Retinal pigment epithelial cell (primary cell): ENCODE measurements around the gene HM13.

Experiments used
- DNase-seq: peaks from one replicate; pipeline ENCODE4 v3.0.0-alpha.2; 2010; ENCODE audit warnings: low read depth
- H3K4me3 ChIP-seq: 2 replicates; pipeline ENCODE4 v1.5.1; 2011; ENCODE audit warnings: mild to moderate bottlenecking, low read length, control low read depth, moderate library complexity
- TF ChIP-seq, protein P1 (sequence below): conservative IDR thresholded peaks from 2 replicates; pipeline ENCODE4 v1.5.1; 2011; ENCODE audit warnings: low read depth, low read length, control low read depth, inconsistent platforms

HM13 gene

DNA sequence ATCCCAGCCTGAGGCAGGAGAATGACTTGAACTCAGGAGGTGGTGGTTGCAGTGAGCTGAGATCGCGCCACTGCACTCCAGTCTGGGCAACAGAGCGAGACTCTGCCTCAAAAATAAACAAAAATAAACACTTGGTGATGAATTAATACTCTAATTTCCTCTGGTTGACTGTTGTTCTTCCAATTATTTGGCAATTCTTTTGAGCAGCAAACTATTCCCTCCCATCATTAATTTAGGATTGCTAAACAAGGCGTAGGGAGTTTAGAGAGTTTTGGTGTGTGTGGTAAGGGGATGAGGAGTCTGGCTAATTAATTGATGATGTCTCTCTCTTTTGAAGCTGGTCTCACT, 88.2 kb downstream of the HM13 start:
- DNase-seq, result no peak
- TF ChIP-seq, protein P1, sequence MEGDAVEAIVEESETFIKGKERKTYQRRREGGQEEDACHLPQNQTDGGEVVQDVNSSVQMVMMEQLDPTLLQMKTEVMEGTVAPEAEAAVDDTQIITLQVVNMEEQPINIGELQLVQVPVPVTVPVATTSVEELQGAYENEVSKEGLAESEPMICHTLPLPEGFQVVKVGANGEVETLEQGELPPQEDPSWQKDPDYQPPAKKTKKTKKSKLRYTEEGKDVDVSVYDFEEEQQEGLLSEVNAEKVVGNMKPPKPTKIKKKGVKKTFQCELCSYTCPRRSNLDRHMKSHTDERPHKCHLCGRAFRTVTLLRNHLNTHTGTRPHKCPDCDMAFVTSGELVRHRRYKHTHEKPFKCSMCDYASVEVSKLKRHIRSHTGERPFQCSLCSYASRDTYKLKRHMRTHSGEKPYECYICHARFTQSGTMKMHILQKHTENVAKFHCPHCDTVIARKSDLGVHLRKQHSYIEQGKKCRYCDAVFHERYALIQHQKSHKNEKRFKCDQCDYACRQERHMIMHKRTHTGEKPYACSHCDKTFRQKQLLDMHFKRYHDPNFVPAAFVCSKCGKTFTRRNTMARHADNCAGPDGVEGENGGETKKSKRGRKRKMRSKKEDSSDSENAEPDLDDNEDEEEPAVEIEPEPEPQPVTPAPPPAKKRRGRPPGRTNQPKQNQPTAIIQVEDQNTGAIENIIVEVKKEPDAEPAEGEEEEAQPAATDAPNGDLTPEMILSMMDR, result no peak
- no peak overlapping the region for H3K4me3 ChIP-seq

DNA sequence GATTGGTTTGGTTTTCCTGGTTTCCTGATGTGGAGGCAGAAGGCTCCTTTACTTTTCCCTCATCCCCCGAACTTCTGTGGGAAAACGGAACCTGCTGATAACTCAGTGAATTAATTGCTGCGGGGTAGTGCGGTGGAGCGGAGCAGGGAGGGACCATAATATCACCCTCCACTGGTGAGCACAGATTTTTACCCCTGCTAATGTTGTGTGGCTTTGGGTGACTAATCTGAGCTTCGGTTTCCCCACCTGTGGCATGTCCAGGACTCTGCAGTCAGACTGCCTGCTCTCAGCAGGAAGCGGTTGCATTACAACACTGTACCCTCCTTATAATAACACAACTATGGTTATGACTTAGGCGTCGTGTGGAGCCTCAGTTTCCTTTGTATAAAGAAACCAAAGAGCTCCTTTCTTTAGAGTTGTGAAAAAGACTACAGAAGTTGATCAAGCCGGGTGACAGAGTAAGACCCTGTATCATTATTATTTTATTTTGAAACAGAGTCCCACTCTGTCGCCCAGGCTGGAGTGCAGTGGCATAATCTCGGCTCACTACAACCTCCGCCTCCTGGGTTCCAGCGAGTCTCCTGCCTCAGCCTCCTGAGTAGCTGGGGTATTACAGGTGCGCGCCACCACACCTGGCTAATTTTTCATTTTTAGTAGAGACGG, 88.7 kb downstream of the HM13 start:
- H3K4me3 ChIP-seq, result no peak overlapping the region
- TF ChIP-seq, protein P1, result peak; percentile 1
- no peak for DNase-seq

DNA sequence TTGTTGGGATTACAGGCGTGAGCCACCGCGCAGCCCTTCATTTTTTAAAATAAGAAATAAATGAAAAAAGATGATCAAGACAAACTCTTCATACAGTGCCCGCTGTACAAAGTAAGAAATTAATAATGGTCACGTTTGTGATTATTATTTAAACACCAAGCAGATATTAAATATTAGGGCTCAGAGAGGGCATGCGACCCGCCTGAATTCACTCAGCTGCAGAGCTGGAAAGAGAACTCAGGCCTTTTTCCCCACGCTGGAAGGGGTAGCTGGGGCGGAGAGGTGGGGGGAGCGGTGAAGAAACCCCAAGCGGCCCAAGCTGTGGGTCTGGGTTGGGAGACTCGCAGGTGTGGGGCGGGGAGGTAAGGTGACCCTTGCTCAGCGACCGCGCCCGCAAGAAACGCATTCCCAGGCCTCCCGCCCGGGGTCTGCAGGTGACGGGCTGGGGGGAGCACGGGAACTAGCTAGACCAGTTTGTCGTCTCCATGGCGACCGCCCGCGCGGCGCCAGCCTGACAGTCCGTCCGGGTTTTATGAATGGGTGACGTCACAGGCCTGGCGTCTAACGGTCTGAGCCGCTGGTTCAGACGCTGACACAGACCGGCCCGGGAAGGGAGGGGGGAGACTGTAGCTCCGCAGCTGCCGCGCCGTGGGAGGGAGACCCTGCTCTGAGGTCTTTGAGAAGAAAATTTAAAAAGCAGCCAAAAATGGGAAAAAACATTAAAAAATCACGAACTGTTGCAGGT, 89.8 kb downstream of the HM13 start:
- TF ChIP-seq, protein P1, result no peak
- peak overlapping the region; percentile 99 for H3K4me3 ChIP-seq
- peak; percentile 99 for DNase-seq

DNA sequence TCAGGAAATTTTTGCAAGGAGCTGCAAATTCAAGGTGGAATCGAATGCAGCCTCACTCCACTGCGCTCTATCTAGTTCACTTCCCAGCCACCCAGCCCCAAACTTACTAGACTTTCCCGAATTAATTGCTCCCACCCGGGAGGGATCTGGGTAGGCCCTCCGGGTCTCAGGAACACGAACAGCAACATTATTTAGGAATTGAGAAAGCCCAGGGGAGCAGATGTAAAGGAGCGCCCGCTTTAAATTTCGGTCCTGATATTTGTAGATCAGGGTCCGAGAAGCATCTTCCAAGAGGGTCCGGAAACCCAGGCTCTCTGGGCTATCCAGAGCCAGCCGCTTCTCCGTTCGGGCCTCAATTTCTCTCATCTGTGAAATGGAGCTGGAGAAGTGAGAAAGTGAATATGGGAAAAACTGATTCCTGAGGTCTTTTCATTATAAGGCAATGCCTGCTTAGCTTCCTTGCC, 90.4 kb downstream of the HM13 start:
- DNase-seq, result no peak
- TF ChIP-seq, protein P1, result no peak
- H3K4me3 ChIP-seq, result peak overlapping the region; percentile 99

DNA sequence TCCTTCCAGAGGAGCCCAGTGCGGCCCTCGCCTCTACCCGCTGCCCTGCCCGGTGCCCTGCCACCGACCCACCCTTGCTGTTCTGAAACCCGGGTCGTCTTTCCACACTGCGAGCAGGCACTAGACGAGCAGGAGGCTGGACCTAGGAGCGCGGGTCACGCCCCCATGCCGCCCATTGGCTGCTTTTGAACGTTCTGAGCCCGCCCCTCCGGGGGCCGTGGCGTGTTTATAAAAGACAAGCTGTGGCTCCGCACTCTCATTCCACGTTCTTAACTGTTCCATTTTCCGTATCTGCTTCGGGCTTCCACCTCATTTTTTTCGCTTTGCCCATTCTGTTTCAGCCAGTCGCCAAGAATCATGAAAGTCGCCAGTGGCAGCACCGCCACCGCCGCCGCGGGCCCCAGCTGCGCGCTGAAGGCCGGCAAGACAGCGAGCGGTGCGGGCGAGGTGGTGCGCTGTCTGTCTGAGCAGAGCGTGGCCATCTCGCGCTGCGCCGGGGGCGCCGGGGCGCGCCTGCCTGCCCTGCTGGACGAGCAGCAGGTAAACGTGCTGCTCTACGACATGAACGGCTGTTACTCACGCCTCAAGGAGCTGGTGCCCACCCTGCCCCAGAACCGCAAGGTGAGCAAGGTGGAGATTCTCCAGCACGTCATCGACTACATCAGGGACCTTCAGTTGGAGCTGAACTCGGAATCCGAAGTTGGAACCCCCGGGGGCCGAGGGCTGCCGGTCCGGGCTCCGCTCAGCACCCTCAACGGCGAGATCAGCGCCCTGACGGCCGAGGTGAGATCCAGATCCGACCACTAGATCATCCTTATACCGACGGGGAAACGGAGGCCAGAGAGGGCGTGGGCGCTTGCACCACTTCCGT, 91.0 kb downstream of the HM13 start, which contains the start of gene ID1:
ID1 (plus strand) TSS at position 259 of the 871 bp plus-strand sequence; CDS start at position 358, 99 bp downstream.
- peak within 1 kb of the TSS; percentile 99 for H3K4me3 ChIP-seq
- peak; percentile 92 for DNase-seq
- TF ChIP-seq, protein P1, result no peak

DNA sequence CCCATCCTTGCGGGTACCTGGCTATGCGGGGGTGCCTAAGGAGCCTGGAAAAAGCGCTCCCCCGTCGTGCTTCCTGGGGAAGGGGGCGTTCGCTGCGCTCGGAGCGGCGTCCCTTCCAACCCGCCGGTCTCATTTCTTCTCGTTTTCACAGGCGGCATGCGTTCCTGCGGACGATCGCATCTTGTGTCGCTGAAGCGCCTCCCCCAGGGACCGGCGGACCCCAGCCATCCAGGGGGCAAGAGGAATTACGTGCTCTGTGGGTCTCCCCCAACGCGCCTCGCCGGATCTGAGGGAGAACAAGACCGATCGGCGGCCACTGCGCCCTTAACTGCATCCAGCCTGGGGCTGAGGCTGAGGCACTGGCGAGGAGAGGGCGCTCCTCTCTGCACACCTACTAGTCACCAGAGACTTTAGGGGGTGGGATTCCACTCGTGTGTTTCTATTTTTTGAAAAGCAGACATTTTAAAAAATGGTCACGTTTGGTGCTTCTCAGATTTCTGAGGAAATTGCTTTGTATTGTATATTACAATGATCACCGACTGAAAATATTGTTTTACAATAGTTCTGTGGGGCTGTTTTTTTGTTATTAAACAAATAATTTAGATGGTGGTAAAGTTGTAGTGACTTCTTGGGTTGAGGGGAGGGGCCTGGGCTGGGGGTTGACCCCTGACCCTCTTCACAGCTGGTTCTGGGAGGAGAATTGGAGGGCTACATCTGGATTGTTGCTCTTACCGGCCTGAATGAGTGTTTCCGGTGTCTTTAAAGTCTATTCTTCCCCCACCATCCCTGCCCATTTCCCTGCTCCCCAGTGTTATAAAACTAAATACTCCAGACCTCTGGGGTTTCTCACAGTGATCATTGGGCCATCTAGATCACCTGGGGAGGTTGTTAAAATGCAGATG, 91.9 kb downstream of the HM13 start:
- TF ChIP-seq, protein P1, result no peak
- DNase-seq, result no peak
- H3K4me3 ChIP-seq, result peak overlapping the region; percentile 99
